K562 (cell line): ENCODE measurements around the gene MTO1. TPM values are rescaled to one million over a fixed set of nuclear protein-coding genes. Genes with fewer than 3 reads are reported as not detected.

ENCODE experiments used
- ATAC-seq: fragments of 200-7000 bp; cut with Tn5 transposase; 3 replicates; pipeline ENCODE4 v1.9.1; 2020; ENCODE audit warnings: moderate library complexity
- BruUV-seq: library from RNA; stranded (reverse); fragments of 400-500 nt; replicated peaks from 2 replicates; lab custom pipeline; 2021; lab: Mats Ljungman, UMichigan
- CTCF ChIA-PET: fragments of 300-600 bp; formaldehyde crosslinking; extraction: SDS; loops from one replicate; lab custom pipeline; 2021; ENCODE audit warnings: low intra/inter-chr PET ratio; lab: Yijun Ruan, JAX
- POLR2A ChIA-PET: fragments of 300-600, 350-650 bp; sonication (Branson Sonifier 250); formaldehyde crosslinking; extraction: SDS; loops from one replicate; lab custom pipeline; 2021; ENCODE audit warnings: antibody characterized with exemption, inconsistent platforms; lab: Yijun Ruan, JAX
- DNase-seq, 4 experiments: peaks; one replicate each; pipeline versions ENCODE4 v3.0.0 to v3.0.0-alpha.2; 2011 to 2018; ENCODE audit warnings: low spot score in 3 of 4, mixed read lengths in 3 of 4; ENCODE audit errors: extremely low read depth in 1 of 4
- FAIRE-seq: peaks from 2 replicates; lab custom pipeline; 2011; peaks lifted over from hg19 to GRCh38; lab: Jason Lieb, UNC
- H2AFZ ChIP-seq: 2 replicates; pipeline ENCODE4 v1.6.0; 2011; ENCODE audit warnings: low read depth, low read length, control low read depth, inconsistent platforms
- H3K27ac ChIP-seq: fragments of 200-600 bp; 3 replicates; pipeline ENCODE4 v1.8.0; 2011; ENCODE audit warnings: low read depth, mild to moderate bottlenecking, control low read depth, inconsistent platforms, low read length, moderate library complexity, mixed read lengths; ENCODE audit errors: extremely low read depth
- H3K27me3 ChIP-seq, 2 experiments: fragments of 300-600 bp in 1 of 2; 2 replicates in 1 of 2; 3 replicates in 1 of 2; pipeline versions ENCODE4 v1.6.0 to v1.8.0; 2011; ENCODE audit warnings: inconsistent platforms in 2 of 2, low read length in 2 of 2, mild to moderate bottlenecking in 1 of 2, mixed read lengths in 1 of 2, moderate library complexity in 1 of 2; ENCODE audit not compliant: control insufficient read depth in 2 of 2, insufficient read depth in 2 of 2
- H3K36me3 ChIP-seq: fragments of 300-600 bp; 3 replicates; pipeline ENCODE4 v1.8.0; 2011; ENCODE audit warnings: mild to moderate bottlenecking, low read length, inconsistent platforms; ENCODE audit not compliant: control insufficient read depth, insufficient read depth
- H3K4me1 ChIP-seq, 2 experiments: fragments of 200-600 bp in 1 of 2; replicated peaks in 1 of 2; 2 replicates in 1 of 2; 3 replicates in 1 of 2; pipeline versions ENCODE4 v1.5.1 to v1.8.0; 2011; ENCODE audit warnings: inconsistent platforms in 2 of 2, low read length in 2 of 2, mild to moderate bottlenecking in 1 of 2, mixed read lengths in 1 of 2, moderate library complexity in 1 of 2; ENCODE audit not compliant: control insufficient read depth in 2 of 2, insufficient read depth in 2 of 2
- H3K4me2 ChIP-seq: 2 replicates; pipeline ENCODE4 v1.6.1; 2011; ENCODE audit warnings: low read length, control low read depth, inconsistent platforms, mixed read lengths; ENCODE audit not compliant: insufficient read depth
- H3K4me3 ChIP-seq: fragments of 200-600 bp; sonication (generic), shearing (Covaris generic); 2 replicates; pipeline ENCODE4 v1.5.1; 2016; ENCODE audit warnings: control low read depth, inconsistent platforms
- H3K79me2 ChIP-seq: fragments of 200-600 bp; 3 replicates; pipeline ENCODE4 v1.8.0; 2011; ENCODE audit warnings: low read length, inconsistent platforms; ENCODE audit not compliant: control insufficient read depth, insufficient read depth
- H3K9ac ChIP-seq, 2 experiments: 2 replicates each; pipeline versions ENCODE4 v1.6.0 to v1.6.1; 2011; ENCODE audit warnings: low read depth in 2 of 2, low read length in 2 of 2, control low read depth in 1 of 2, inconsistent platforms in 1 of 2, mild to moderate bottlenecking in 1 of 2, mixed read lengths in 1 of 2; ENCODE audit not compliant: insufficient read depth in 1 of 2
- H3K9me1 ChIP-seq: one replicate; pipeline ENCODE4 v1.6.0; 2011; ENCODE audit warnings: inconsistent platforms, mild to moderate bottlenecking, low read length, moderate library complexity; ENCODE audit not compliant: control insufficient read depth, insufficient read depth
- H3K9me3 ChIP-seq: replicated peaks from 2 replicates; pipeline ENCODE4 v1.5.1; 2011; ENCODE audit warnings: low read depth, low read length, inconsistent platforms; ENCODE audit not compliant: control insufficient read depth, insufficient read depth
- H4K20me1 ChIP-seq: replicated peaks from 2 replicates; pipeline ENCODE4 v1.6.1; 2011; ENCODE audit warnings: low read length, inconsistent platforms, mixed read lengths; ENCODE audit not compliant: control insufficient read depth, insufficient read depth
- ATF3 ChIP-seq, 2 experiments: fragments of 450-650 bp in 1 of 2; sonication (generic) in 1 of 2; formaldehyde crosslinking in 1 of 2; IDR thresholded peaks in 1 of 2; conservative IDR thresholded peaks in 1 of 2; 2 replicates each; pipeline versions ENCODE4 v1.6.1 to v1.8.1; 2016 to 2023; ENCODE audit warnings: mild to moderate bottlenecking in 2 of 2, moderate library complexity in 2 of 2, inconsistent platforms in 1 of 2, missing genetic modification reagents in 1 of 2
- MCM2 ChIP-seq: fragments of 450-650 bp; IDR thresholded peaks from 2 replicates; pipeline ENCODE4 v1.6.1; 2017; ENCODE audit warnings: low read depth, mild to moderate bottlenecking
- MCM7 ChIP-seq, 2 experiments: fragments of 450-650 bp; IDR thresholded peaks; 2 replicates each; pipeline ENCODE4 v1.6.1; 2016 to 2018
- NCOA6 ChIP-seq: fragments of 450-650 bp; IDR thresholded peaks from 2 replicates; pipeline ENCODE4 v1.6.1; 2017; ENCODE audit warnings: mild to moderate bottlenecking
- YY1 ChIP-seq, 3 experiments: IDR thresholded peaks; 2 replicates each; pipeline ENCODE4 v1.6.1; 2011; ENCODE audit warnings: low read length in 2 of 3, mild to moderate bottlenecking in 2 of 3, moderate library complexity in 2 of 3, borderline replicate concordance in 1 of 3, control low read depth in 1 of 3, low read depth in 1 of 3; ENCODE audit not compliant: insufficient read depth in 3 of 3, insufficient replicate concordance in 2 of 3, control insufficient read depth in 1 of 3, insufficient read length in 1 of 3; ENCODE audit errors: extremely low read depth in 1 of 3
- ZBTB17 ChIP-seq: fragments of 450-650 bp; formaldehyde crosslinking; IDR thresholded peaks from 2 replicates; pipeline ENCODE4 v1.4.0; 2020; ENCODE audit warnings: mild to moderate bottlenecking
- ZNF668 ChIP-seq: fragments of 250-450 bp; sonication (Bioruptor Pico); IDR thresholded peaks from 2 replicates; pipeline ENCODE4 v1.8.0; 2022; ENCODE audit warnings: mild to moderate bottlenecking, inconsistent platforms
- WGBS: fragments of 100-300 bp; shearing (Covaris generic); methylation state at CpG from one replicate; pipeline ENCODE4 v1.1.6; 2016; ENCODE audit warnings: low coverage, mixed read lengths; ENCODE audit not compliant: insufficient coverage; ENCODE audit errors: missing lambda C conversion rate; 5-methylcytosine and 5-hydroxymethylcytosine counted together
- in situ Hi-C: fragments of 300-500 bp; cut with MboI; formaldehyde crosslinking; loops from 4 replicates; pipeline ENCODE4 v1.15.0; 2018; ENCODE audit warnings: inconsistent platforms, mixed read lengths
- intact Hi-C: fragments of 100-400 bp; cut with micrococcal nuclease; formaldehyde crosslinking; loops from 2 replicates; pipeline ENCODE4 v1.14.2; 2022
- polyA plus RNA-seq, 8 experiments: library from polyadenylated mRNA; depleted of rRNA in 4 of 8; stranded (reverse) in 5 of 8; unstranded in 3 of 8; fragments of >200 nt; fragmentation: Nextera tagmentation in 2 of 8; fragmentation: Illumina TruSeq in 1 of 8; extraction: Ambion mirVana in 2 of 8; extraction: Trizol in 1 of 8; gene quantifications; 2 replicates each; pipeline versions ENCODE4 v1.2.1 to v1.2.3, GENCODE V29; 2011 to 2014; ENCODE audit warnings: inconsistent platforms in 1 of 8, missing spikeins in 1 of 8
- total RNA-seq, 7 experiments: library from RNA; depleted of rRNA in 6 of 7; stranded (reverse); fragments of >200 nt in 6 of 7; fragmentation: Illumina TruSeq in 2 of 7; extraction: Trizol in 2 of 7; gene quantifications; 2 replicates each; pipeline versions ENCODE4 v1.2.1 to v1.2.3, GENCODE V29; 2011 to 2021; ENCODE audit warnings: low replicate concordance in 1 of 7
- TF ChIP-seq, protein P1 (sequence below): fragments of 250-450 bp; sonication (Bioruptor Pico); IDR thresholded peaks from 2 replicates; pipeline ENCODE4 v1.8.0; 2021; ENCODE audit warnings: moderate library complexity, mild to moderate bottlenecking, inconsistent platforms

Gene MTO1
- total and polyA plus RNA-seq, 9 of the 15 experiments (the other 6 are each of a cell fraction or from before 2014, with no cell fraction given), result 33.4 to 62.3 (median 50.6) TPM

GRCh38 chr6:73532293-73532692 lies 70.8 kb downstream of the MTO1 start (continued):
- no peak for TF ChIP-seq YY1 (IDR thresholded peaks at IDR 0.05; ENCODE audit: borderline replicate concordance in 1 of 3, control insufficient read depth in 1 of 3, extremely low read depth in 1 of 3, insufficient read depth in 3 of 3, insufficient read length in 1 of 3, insufficient replicate concordance in 2 of 3, low read depth in 1 of 3, low read length in 2 of 3)
- no peak for TF ChIP-seq MCM2

GRCh38 chr6:73534628-73535027 lies 73.1 kb downstream of the MTO1 start:
- no peaks in the 10 kb centered on the region for H3K9me1 ChIP-seq
- in situ Hi-C loops, result no loop called here
- POLR2A ChIA-PET, result interaction anchor here (6.8 kb wide), 1 partner anchor 14 kb away, joined by 52 read pairs; the partner anchor contains the start of gene EEF1A1

More at GRCh38 chr6:73534628-73535027, 73.1 kb downstream of the MTO1 start:
- Histone ChIP-seq H3K79me2 (no peaks in the 10 kb centered on the region), H3K9ac (no peak overlapping the region), H3K27ac (no peak overlapping the region), H3K4me2 (no peak overlapping the region), H3K27me3 (no peaks in the 10 kb centered on the region), H3K9me3 (no peaks in the 10 kb centered on the region), H2AFZ (no peak overlapping the region), H3K4me1 (no peaks in the 10 kb centered on the region), H3K4me3 (no peak overlapping the region), H4K20me1 (no peaks in the 10 kb centered on the region), H3K36me3 (no peaks in the 10 kb centered on the region)
- DNase-seq (no peak), FAIRE-seq (no peak), ATAC-seq (no peak)
- no TSS peak for BruUV-seq
- TF ChIP-seq, protein P1, sequence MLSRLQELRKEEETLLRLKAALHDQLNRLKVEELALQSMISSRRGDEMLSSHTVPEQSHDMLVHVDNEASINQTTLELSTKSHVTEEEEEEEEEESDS (CRISPR knock-in tag), result no peak
- TF ChIP-seq ZBTB17 (CRISPR knock-in tag) (no peak), ATF3 (IDR thresholded peaks at IDR 0.05) (no peak), ATF3 (CRISPR knock-in tag; conservative IDR thresholded peaks at IDR 0.05) (no peak), NCOA6 (no peak), ZNF668 (no peak), MCM7 (IDR thresholded peaks at IDR 0.05) (no peak)
- intact Hi-C loops, result no loop called here
- WGBS, result 49% methylated on average over 2 of the region's 2 CpGs
- CTCF ChIA-PET, result no interaction called here
